Amniotic stem cell (primary cell): ENCODE results near the gene MICALL1.

Experiments used
- DNase-seq: peaks from one replicate; lab custom pipeline; 2025; lab: John Stamatoyannopoulos, UW

Gene MICALL1

DNA sequence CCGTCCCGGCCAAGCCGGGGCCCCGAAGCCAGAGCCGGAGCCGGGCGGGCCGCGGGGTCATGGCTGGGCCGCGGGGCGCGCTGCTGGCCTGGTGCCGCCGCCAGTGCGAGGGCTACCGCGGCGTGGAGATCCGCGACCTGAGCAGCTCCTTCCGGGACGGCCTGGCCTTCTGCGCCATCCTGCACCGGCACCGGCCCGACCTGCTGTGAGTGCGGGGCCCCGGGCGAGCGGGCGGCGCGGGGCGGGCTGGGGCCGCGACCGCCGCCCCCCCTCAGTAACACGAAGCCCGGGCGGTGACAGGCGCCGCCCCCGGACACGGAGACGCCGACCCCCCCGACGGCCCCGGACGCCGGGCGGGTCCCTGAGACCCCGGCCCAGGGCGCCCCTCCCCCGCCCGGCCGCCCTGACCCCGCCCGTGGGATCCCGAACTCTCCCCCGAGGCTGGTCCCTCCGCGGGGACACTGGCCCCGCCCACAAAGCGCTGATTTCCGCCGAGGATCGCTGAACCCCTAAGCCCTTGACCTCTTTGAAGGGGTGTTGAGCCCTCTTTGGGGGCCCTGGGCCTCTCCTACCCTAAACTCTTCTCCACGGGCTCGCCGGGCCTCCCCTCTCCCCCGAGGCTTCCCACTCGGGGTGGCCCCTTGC lies 389 bp downstream of the MICALL1 start:
- DNase-seq, result no peak

DNA sequence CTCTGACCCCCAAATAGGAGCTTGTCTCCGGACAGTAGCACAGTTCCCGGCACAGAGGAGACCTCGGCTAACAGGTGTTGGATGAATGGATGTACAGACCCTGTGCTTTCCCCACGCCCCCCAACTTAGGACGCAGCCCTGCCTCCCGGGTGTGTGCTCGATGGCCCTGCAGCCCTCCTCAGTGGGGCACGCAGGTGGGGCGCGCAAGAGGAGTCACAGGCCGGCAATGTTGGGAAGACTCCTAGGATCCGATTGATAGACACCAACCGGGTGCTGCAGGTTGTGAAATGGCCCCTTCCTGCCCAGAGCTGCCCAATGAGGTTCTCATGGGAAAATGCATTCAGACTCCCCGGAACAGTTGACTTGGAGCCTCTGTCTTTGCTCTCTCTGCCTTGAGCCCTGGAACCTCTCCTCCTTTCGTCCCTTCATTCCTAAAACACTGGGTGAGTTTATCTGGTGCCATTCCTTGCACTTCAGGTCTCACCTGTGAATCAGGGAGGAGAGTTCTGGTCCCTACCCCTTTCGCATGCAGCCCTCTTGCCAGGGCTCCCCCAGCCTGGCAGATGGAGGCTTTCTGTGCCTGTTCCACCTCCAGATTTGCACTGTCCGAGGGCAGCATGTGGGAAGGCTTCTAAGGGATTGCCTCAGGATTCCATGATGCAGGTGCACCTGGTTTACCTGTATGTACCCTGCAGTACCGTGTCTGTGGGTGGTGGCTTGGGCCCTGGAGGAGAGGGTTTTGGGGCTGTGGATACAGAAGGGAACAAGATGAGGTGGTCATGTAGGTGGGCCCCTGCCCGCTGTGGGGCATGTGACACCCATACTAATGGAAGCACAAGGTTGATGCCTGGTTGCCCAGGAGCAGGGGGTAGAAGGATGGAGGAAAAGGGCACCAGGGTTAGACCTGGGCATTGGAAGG lies 1.2 kb downstream of the MICALL1 start:
- no peak for DNase-seq

DNA sequence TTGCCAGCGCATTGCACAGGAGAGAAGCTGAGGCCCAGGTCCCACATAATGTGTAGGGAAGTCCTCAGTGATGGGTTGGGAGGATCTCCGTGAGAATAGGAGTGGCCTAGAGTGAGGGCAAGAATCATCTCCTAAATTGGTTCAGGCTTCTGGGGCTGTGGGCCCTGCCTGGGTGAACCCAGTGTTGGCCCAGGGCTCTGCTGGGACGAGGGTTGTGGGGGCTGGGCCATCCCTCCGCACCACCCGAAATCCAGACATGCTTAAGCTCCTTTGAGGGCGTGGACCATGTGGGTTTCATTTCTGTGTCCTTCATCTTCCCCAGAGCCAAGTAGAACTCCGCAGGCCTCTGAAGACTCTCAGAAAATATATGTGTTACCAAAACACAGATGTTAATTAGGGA lies 3.7 kb downstream of the MICALL1 start:
- no peak for DNase-seq

DNA sequence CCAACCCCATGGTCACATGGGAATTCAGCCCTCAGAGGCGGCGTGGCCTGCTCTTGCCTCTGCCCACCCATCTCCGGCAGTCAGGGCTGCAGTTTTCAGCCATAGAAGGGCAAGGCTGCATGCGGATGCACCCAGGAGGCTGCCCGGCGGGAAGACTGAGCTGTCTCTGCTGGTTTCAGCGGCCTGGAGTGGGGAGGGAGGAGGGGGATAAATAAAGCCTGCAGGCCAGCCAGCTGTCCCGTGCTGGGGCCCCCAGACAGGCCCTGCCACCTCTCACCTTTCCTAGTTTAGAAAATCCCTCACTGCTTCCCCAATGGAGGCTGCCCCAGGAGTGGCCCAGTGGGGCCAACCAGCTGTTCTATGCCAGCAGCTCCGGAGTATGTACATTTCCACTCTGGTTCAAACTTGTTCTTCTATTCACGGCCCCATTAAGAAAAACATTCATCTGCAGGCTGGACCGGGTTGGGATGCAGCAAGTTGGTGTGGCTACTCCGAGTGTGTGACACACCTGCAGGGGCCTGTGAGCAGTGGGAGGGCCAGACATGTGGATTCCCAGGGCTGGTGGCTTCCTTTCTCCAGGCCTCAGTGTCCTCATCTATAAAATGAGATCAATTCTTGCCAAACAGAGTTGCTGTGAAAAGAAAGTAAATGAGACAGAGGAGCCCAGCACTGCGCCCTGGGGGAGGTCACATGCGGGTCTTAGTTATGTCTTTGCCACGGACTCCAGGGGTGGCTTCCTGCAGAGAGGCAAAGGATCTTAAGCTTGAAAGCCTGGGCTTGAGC lies 5.0 kb downstream of the MICALL1 start:
- DNase-seq, result no peak

DNA sequence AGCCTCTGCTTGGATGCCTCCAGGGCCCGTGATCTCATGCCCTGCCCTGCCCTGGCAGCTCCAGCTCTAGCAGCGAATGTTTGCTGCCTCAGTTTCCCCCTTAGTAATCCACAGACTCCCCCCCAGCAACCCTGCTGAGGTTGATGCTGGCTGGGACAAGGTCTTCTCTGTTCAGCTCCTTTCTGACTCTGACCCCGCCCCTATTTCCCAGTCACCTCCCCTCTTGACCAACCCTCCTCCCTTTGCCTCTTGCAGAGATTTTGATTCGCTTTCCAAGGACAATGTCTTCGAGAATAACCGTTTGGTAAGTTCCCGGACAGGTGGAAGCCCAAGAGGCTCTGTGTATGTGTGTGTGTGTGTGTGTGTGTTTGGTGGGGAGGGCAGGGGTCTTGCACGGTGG lies 5.6 kb downstream of the MICALL1 start:
- DNase-seq, result no peak

DNA sequence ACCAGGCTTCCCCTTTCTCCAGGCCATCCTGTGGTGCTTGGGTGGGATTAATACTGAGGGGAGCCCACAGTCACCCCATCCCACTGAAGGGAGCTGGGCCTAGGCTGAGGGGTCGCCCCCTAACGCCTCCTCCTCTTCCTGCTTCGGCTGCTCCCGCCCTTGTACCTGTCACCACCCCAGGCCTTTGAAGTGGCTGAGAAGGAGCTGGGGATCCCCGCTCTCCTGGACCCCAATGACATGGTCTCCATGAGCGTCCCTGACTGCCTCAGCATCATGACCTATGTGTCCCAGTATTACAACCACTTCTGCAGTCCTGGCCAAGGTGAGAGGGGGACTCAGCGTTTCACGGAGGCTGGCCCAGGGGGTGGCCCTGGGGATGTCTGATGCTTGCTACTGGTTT lies 6.1 kb downstream of the MICALL1 start:
- no peak for DNase-seq

DNA sequence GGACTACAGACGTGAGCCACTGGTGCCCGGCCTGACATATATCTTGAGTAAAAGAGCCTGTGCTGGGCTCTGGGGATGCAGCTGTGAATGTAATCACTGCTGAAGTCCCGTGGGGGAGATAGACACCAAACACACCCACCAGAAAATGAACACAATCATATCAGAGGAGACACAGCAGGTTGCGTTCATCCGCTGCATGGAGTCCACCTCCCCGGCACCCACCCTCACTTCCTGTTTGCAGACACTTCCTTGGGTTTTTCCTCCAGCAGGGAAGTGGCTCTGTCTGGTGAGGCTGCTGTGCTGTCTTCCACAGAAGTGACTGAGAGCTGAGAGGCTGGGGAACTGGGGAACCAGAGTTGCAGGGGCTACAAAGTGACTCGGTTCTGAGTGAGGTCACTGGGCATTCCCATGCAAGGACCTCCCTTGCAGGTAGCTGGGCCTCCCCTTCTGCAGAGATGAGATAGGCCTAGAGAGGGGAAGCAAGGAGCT lies 7.2 kb downstream of the MICALL1 start:
- DNase-seq, result no peak

DNA sequence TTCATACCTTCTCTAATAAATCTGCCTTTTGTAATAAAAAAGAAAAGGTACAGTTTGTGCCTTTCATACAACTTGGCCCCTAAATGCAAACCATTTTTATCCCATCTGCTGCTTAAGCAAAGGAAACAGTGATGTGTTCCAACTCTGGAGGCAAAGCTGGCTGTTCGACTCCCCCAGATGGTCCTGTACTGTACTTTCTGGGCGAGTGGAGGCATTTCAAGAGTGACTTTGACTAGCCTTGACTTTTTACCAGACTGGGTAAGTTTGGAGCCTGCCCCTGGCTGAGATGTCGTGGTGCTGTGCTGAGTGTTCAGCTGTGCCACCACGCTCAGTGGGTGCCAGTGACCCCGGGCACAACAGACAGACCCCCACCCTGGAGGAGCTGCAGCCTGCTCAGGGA lies 10.2 kb downstream of the MICALL1 start:
- no peak for DNase-seq

DNA sequence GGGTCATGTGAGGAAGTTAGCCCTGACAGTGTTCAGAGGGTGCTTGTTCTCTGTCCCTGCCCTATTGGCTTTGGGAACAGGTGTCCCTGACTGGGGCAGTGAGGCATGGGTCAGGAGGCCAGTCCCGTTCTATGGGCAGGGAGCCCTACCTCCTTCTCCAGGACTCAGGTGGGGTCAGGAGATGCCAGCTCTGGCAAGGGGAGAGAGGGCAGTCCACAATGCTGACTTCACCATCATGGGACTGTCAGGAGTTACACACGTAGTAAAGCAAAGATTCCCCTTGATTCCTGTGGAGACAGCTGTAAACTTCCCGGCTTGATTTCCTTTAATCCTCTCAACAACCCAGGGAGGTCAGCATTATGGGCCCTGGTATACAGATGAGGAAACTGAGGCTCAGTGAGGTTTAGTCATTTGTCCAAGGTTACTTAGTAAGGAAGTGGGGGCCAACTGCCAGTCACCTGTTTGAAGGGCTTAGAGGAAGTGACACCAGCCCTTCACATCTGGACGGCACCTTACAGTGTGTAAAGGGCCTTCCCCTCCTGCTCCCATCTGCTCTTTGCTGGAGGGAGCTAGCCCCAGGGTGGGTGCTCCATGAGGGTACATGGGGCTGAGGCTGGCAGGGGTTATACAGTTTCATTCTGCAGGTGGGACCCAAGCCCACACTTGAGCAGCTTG lies 11.9 kb downstream of the MICALL1 start:
- DNase-seq, result no peak

DNA sequence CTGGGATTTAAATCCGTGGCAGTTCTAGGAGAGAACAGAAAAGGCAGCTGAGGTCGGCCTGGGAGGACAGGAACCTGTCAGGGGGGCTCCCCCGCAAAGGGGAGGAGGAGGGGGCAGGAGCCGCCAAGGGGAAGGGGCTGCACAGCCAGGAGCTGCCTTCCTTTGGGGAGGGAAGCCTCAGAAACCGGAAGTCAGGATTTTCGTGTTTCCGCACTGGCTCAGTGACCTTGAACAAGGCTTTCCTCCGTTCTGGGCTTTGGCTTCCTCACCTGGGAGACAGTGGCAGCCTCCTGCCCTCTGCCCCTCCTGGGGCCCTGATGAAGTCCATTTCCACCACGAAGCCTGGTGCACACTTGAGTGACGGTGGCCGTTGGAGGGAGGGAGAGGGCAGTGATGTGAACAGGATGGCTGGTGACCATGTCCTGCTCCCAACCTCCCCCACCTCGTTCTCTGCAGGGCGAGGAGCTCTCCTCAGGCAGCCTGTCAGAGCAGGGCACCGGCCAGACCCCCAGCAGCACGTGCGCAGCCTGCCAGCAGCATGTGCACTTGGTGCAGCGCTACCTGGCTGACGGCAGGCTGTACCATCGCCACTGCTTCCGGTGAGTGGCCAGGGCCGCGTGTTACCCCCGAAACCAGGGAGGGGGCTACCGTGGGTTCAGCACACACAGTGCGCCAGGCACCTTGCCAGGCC lies 12.6 kb downstream of the MICALL1 start:
- DNase-seq, result no peak

DNA sequence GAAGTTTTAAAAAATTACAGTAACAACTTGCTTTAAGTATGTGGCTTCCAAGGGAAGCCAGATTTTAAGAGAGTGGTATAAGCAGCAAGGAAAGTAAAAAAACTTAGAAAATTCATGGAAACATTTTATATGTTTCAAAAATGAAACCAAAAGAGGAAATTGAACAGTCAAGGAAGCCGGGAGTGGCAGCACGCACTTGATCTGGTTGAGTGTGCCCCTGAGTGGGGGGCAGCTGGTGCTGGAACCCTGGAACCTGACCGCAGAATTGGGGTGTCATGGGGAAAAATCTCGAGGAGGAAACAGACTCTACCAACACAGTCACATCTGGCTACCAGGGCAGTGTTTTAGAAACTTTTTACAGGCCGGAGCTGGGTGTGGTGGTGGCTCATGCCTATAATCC lies 14.0 kb downstream of the MICALL1 start:
- no peak for DNase-seq

DNA sequence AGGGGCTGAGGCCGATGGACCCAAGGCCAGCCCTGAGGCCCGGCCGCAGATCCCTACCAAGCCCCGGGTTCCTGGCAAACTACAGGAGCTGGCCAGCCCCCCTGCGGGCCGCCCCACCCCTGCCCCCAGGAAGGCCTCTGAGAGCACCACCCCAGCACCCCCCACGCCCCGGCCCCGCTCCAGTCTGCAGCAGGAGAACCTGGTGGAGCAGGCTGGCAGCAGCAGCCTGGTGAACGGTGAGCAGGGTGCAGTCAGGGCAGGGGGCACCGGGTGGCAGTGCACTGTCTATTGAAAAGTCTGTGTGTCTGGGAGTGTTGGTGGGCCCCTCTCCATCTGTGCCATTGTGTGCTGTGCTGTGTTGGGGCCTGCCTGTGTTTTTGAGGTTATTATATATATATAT lies 16.1 kb downstream of the MICALL1 start:
- DNase-seq, result no peak

DNA sequence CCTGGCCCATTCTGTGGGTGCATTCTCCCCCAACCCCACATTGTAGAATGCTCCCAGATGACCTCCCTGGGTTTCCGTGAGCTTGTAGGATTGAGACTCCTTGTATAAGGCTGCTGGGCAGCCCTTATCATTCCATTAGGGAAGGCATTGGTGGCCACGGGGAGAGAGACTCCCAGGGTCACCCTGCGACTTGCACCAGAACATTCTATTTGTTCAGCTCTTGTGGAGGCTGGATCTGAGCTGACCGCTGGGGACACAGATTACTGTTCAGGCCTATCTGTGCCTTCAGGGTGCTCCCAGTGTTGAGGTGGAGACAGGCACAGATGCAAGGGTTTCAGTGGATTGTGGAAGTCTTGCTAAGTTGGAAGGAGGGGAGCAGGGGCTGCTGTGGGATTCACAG lies 17.8 kb downstream of the MICALL1 start:
- DNase-seq, result no peak

DNA sequence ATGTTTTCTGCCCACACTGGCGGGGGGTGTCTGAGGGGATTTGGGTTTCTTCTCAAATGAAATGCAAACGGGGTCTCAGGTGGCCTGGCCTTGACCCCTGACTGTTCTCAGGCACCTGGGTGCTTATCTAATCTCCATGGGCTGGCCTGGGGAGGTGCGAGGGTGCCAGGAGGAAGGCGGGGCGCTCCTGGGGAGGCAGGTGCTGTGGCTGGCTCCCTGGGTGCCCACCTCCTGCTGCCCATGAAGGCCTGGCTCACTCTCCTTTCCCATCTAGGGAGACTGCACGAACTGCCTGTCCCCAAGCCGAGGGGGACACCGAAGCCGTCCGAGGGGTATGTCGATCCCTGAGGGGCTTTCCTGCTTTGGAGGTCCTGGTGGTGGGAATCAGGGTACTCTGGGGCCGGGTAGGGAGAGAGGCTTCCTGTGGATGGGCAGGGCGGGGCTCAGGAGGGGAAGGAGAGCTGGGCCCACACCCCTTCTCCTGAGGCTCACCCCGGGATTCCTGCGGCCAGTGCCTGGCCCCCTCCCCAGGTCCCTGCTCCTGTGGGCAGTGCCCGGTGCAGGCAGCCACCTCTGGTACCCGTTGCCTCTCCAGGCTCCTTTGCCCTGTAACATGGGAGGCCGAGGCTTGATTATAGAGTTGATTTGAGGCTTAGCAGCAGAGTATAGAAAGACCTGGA lies 18.4 kb downstream of the MICALL1 start:
- DNase-seq, result no peak

DNA sequence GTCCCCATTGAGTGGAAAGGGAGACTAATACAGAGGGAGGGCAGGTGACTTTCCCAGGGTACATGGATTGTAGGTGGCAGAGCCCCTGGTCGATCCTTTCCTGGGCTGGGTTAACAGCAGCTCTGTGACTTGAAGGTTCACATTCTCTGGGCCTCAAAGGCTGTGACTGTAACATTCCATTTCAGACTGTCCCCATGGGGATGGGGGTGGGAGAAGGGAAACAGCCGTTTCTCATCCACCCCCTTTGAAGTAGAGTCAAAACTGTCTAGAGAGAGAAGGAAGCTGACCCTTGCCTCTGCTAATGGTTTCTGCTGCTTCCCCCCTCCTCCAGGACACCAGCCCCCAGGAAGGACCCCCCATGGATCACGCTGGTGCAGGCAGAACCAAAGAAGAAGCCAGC lies 19.2 kb downstream of the MICALL1 start:
- DNase-seq, result no peak

DNA sequence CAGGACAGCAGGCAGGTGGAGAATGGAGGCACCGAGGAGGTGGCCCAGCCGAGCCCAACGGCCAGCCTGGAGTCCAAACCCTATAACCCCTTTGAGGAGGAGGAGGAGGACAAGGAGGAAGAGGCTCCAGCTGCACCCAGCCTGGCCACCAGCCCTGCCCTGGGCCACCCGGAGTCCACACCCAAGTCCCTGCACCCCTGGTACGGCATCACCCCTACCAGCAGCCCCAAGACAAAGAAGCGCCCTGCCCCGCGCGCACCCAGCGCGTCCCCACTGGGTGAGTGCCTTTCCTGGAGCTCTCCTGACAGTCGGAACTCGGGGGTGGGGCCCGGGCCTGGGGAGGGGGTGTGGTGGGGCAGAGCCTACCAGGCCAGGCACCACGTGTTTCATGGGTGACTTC lies 19.7 kb downstream of the MICALL1 start:
- DNase-seq, result no peak

DNA sequence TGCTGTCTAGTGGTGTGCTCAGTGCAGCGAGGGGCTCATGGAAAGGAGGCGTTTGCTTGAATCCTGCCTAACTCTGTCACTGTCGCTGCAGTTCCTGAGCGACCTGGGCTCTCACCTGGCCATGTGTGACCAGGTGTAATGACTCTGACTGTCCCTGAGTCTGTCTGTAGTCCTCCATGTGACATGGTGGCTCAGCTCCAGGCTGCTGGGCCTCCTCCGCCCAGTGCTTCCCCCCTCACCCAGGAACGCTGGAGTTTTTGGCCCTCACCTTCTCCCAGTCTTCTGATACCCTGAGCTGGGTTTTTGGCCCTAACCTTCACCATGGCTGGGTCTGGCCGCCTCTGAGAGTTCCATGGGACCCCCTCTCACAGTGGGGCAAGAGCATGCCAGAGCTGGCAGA lies 20.3 kb downstream of the MICALL1 start:
- DNase-seq, result no peak

DNA sequence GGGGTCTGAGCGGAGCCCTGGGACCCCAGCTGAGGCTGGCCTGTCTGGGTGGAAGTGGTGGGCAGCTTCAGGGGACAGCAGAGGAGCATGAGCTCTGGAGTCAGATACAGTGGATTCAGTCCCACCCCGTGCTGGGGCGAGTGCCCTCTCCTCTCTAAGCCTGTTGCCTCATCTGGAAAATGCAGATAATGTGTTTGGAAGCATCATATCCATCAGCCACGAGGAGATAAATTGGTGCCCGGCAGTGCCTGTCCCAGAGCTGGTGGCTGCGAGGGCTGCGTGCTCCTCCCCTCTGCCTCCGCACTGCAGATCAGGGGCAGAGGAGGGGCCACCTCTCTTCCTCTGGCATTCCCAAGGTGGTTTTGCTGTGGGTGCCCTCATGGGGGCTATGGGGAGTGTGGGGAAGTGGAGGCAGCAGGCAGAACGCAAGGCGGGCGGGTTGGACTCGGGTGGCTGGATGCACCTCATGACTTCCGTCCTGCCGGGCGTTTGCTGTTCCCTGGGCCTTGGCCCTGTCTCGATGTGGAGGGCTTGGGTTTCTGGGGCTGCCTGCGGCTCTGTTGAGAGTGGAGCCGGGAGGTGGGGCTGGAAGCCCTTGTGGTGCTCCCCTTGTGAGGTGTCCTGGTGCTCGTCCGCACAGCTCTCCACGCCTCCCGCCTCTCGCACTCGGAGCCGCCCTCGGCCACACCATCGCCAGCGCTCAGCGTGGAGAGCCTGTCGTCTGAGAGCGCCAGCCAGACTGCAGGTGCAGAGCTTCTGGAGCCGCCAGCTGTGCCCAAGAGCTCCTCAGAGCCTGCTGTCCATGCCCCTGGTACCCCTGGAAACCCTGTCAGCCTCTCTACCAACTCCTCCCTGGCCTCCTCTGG lies 20.9 kb downstream of the MICALL1 start:
- no peak for DNase-seq

DNA sequence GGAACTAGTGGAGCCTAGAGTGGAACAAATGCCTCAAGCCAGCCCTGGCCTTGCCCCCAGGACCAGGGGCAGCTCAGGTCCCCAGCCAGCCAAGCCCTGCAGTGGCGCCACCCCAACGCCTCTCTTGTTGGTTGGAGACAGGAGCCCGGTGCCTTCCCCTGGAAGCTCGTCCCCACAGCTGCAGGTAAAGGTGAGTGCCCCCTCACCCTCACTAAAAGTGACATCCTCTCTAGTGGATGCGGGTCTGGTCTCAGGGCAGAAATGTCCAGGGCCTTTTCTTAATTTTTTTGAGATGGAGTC lies 21.5 kb downstream of the MICALL1 start:
- DNase-seq, result no peak

DNA sequence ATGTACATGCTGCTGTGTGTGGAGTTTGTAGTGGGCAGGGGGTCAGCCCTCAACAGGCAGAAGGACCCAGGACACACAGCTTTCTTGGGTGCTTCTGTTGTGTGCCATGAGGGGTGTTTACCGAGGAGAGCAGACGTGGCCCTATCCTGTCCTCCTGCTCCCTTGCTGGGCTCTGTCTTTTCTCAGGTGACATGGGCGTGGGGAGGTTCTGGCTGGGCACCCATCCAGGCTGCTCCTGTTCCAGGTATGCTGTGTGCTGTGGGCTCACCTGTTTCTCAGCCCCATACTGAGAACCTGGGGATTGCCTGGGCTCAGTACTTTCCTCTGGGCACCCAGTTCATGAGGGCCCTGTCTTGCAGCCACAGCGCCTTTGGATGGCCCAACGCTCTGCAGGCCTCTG lies 23.3 kb downstream of the MICALL1 start:
- DNase-seq, result no peak
